ENCODE data around the gene CCDC51.

The CCDC51 gene

GRCh38 chr3:48469046-48469915 is 29.4 kb upstream of the CCDC51 start:
- no peak overlapping the region for H3K4me3 ChIP-seq (ENCODE audit: low read depth, low read length)
- no peak for TF ChIP-seq CTCF (conservative IDR thresholded peaks at IDR 0.05; ENCODE audit: low read depth, low read length)
- DNase-seq (ENCODE audit: low read depth), result no peak

GRCh38 chr3:48468329-48468731 is 28.4 kb upstream of the CCDC51 start:
- TF ChIP-seq CTCF (conservative IDR thresholded peaks at IDR 0.05; ENCODE audit: low read depth, low read length), result no peak
- no peak overlapping the region for H3K4me3 ChIP-seq (ENCODE audit: low read depth, low read length)
- no peak for DNase-seq (ENCODE audit: low read depth)

- no peak for TF ChIP-seq CTCF (conservative IDR thresholded peaks at IDR 0.05; ENCODE audit: low read depth, low read length)
- H3K4me3 ChIP-seq (ENCODE audit: low read depth, low read length), result no peak overlapping the region
- DNase-seq (ENCODE audit: low read depth), result no peak
Measured at GRCh38 chr3:48467473-48468267, 27.8 kb upstream of the CCDC51 start.

GRCh38 chr3:48467110-48467454 is 27.2 kb upstream of the CCDC51 start:
- DNase-seq (ENCODE audit: low read depth), result no peak
- no peak overlapping the region for H3K4me3 ChIP-seq (ENCODE audit: low read depth, low read length)
- TF ChIP-seq CTCF (conservative IDR thresholded peaks at IDR 0.05; ENCODE audit: low read depth, low read length), result no peak

- peak overlapping the region; percentile 56 for H3K4me3 ChIP-seq (ENCODE audit: low read depth, low read length)
- TF ChIP-seq CTCF (conservative IDR thresholded peaks at IDR 0.05; ENCODE audit: low read depth, low read length), result no peak
- no peak for DNase-seq (ENCODE audit: low read depth)
Measured at GRCh38 chr3:48466386-48467109, 26.6 kb upstream of the CCDC51 start.

GRCh38 chr3:48465531-48466378 is 25.8 kb upstream of the CCDC51 start:
- DNase-seq (ENCODE audit: low read depth), result peak; percentile 100
- H3K4me3 ChIP-seq (ENCODE audit: low read depth, low read length), result peak overlapping the region; percentile 56
- peak; percentile 72 for TF ChIP-seq CTCF (conservative IDR thresholded peaks at IDR 0.05; ENCODE audit: low read depth, low read length)

All from choroid plexus epithelial cell (primary cell).